Measurements from ENCODE around the gene SLC34A3.

Gene SLC34A3

DNA sequence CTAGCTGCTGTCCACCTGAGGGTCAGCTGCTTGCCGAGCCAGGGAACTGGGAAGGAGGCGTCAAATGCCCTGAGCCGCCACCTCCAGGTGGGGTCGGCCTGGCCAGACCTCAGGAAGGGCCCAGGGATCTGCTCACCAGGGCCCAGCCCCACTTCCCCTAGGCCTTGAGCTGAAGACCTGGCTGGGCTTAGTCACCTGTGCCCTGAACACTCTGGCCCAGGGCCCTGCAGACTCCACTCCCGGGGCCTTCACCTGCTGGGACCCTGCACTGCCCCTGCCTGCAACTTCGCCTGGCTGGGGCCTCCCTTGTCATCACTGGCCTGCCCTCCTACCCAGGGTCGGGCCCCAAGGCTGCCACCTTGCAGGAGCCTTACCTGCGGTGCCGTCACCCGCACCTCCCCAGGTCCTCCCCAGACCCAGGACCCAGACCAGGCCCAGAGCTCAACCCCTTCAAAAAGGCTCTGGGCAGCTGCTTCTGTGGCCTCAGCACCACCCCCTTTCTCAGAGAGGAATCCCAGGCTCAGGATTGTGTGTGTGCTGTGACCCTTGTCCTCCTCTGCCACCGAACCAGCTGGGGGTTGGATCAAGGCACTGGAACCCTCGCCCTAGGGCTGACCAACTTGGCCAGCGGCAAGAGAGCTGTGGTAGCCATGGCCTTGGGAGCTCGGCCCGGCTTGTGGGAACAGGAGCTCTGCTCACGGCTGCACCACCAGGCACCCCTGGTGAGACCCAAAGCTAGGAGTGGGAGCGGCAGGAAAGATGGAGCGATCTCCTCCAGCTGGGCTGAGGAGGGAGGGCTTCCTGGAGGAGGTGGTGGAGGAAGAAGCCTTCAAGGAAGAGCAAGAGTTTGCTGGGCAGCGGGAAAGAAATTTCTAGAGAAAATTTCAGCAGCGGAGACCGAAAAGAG lies 23.3 kb downstream of the SLC34A3 start:
- no peak for DNase-seq (ENCODE audit: extremely low spot score)
- no peak for TF ChIP-seq LEF1 (IDR thresholded peaks at IDR 0.05; ENCODE audit: borderline replicate concordance)
- TF ChIP-seq, protein P1, sequence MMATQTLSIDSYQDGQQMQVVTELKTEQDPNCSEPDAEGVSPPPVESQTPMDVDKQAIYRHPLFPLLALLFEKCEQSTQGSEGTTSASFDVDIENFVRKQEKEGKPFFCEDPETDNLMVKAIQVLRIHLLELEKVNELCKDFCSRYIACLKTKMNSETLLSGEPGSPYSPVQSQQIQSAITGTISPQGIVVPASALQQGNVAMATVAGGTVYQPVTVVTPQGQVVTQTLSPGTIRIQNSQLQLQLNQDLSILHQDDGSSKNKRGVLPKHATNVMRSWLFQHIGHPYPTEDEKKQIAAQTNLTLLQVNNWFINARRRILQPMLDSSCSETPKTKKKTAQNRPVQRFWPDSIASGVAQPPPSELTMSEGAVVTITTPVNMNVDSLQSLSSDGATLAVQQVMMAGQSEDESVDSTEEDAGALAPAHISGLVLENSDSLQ (IDR thresholded peaks at IDR 0.05), result no peak
- TF ChIP-seq BHLHE40 (IDR thresholded peaks at IDR 0.05; ENCODE audit: borderline replicate concordance), result no peak
- no peak for TF ChIP-seq CTBP1 (IDR thresholded peaks at IDR 0.05; ENCODE audit: borderline replicate concordance)
- TF ChIP-seq L3MBTL2 (conservative IDR thresholded peaks at IDR 0.05), result no peak
- TF ChIP-seq SP1 (IDR thresholded peaks at IDR 0.05), result no peak
- TF ChIP-seq FOXA1 (IDR thresholded peaks at IDR 0.05), result no peak
- no peak for TF ChIP-seq FOXK2 (IDR thresholded peaks at IDR 0.05)
- no peak for TF ChIP-seq SUZ12 (IDR thresholded peaks at IDR 0.05)
- no peak for TF ChIP-seq TARDBP (IDR thresholded peaks at IDR 0.05)
- TF ChIP-seq ARNT (IDR thresholded peaks at IDR 0.05), result no peak
- no peak for TF ChIP-seq ZNF384 (IDR thresholded peaks at IDR 0.05)
- no peak for TF ChIP-seq FOXM1 (IDR thresholded peaks at IDR 0.05; ENCODE audit: borderline replicate concordance)
- CTCF ChIA-PET, result interaction anchor here (0.5 to 1.9 kb wide), 3 partner anchors 17 to 119 kb away, joined by 3 to 9 read pairs (median 3); no protein-coding TSS in a partner anchor
- POLR2A ChIA-PET, result interaction anchor here (0.6 to 8.8 kb wide), 8 partner anchors 10 to 168 kb away, joined by 3 to 90 read pairs (median 6); partner anchors contain the start of genes NRARP and TUBB4B

GRCh38 chr9:137254624-137255447 lies 24.1 kb downstream of the SLC34A3 start, which contains the start of gene NELFB:
Gene NELFB, plus strand, starts transcription at chr9:137255327.
- peak; percentile 96 for DNase-seq (ENCODE audit: extremely low spot score)
- no peak for TF ChIP-seq BHLHE40 (IDR thresholded peaks at IDR 0.05; ENCODE audit: borderline replicate concordance)
- peak; percentile 83 for TF ChIP-seq ARNT (IDR thresholded peaks at IDR 0.05)
- peak; percentile 33; the same call in 1 of the 2 replicates for TF ChIP-seq L3MBTL2 (conservative IDR thresholded peaks at IDR 0.05)
- peak; percentile 75; the same call in 1 of the 2 replicates for TF ChIP-seq FOXM1 (IDR thresholded peaks at IDR 0.05; ENCODE audit: borderline replicate concordance)
- POLR2A ChIA-PET, result interaction anchor here (0.6 to 8.8 kb wide), 8 partner anchors 11 to 47 kb away, joined by 3 to 90 read pairs (median 6); partner anchors contain the start of genes NRARP and TUBB4B
- CTCF ChIA-PET, result interaction anchor here (1.9 kb wide), 1 partner anchor 18 kb away, joined by 9 read pairs; no protein-coding TSS in a partner anchor

- no peak for TF ChIP-seq FOXA1 (IDR thresholded peaks at IDR 0.05)
- TF ChIP-seq, protein P1 (IDR thresholded peaks at IDR 0.05), result no peak
- TF ChIP-seq SUZ12 (IDR thresholded peaks at IDR 0.05), result no peak
- no peak for TF ChIP-seq FOXM1 (IDR thresholded peaks at IDR 0.05; ENCODE audit: borderline replicate concordance)
- no peak for TF ChIP-seq TARDBP (IDR thresholded peaks at IDR 0.05)
- TF ChIP-seq L3MBTL2 (conservative IDR thresholded peaks at IDR 0.05), result no peak
- TF ChIP-seq FOXK2 (IDR thresholded peaks at IDR 0.05), result no peak
- TF ChIP-seq SP1 (IDR thresholded peaks at IDR 0.05), result no peak
- TF ChIP-seq LEF1 (IDR thresholded peaks at IDR 0.05; ENCODE audit: borderline replicate concordance), result no peak
- TF ChIP-seq NFRKB (IDR thresholded peaks at IDR 0.05), result no peak
- TF ChIP-seq CTBP1 (IDR thresholded peaks at IDR 0.05; ENCODE audit: borderline replicate concordance), result no peak
- TF ChIP-seq ZNF384 (IDR thresholded peaks at IDR 0.05), result no peak
- no peak for TF ChIP-seq ELF4 (IDR thresholded peaks at IDR 0.05)
- no peak for TF ChIP-seq ARNT (IDR thresholded peaks at IDR 0.05)
- no peak for TF ChIP-seq BHLHE40 (IDR thresholded peaks at IDR 0.05; ENCODE audit: borderline replicate concordance)
- no peak for TF ChIP-seq HDGF (IDR thresholded peaks at IDR 0.05; ENCODE audit: borderline replicate concordance)
- POLR2A ChIA-PET, result interaction anchor here (0.6 to 8.8 kb wide), 6 partner anchors 12 to 168 kb away, joined by 3 to 90 read pairs (median 4); partner anchors contain the start of genes NOXA1 and TUBB4B
- peak; percentile 77 for DNase-seq (ENCODE audit: extremely low spot score)
- CTCF ChIA-PET, result interaction anchor here (1.1 kb wide), 1 partner anchor 15 kb away, joined by 3 read pairs; no protein-coding TSS in a partner anchor
Measured at GRCh38 chr9:137255448-137256114, 24.9 kb downstream of the SLC34A3 start.

GRCh38 chr9:137256362-137256761 lies 25.7 kb downstream of the SLC34A3 start:
- no peak for DNase-seq (ENCODE audit: extremely low spot score)
- TF ChIP-seq FOXM1 (IDR thresholded peaks at IDR 0.05; ENCODE audit: borderline replicate concordance) (no peak), NFRKB (IDR thresholded peaks at IDR 0.05) (no peak), FOXA1 (IDR thresholded peaks at IDR 0.05) (no peak), ELF4 (IDR thresholded peaks at IDR 0.05) (no peak), SP1 (IDR thresholded peaks at IDR 0.05) (no peak), FOXK2 (IDR thresholded peaks at IDR 0.05) (no peak), LEF1 (IDR thresholded peaks at IDR 0.05; ENCODE audit: borderline replicate concordance) (no peak), SUZ12 (IDR thresholded peaks at IDR 0.05) (no peak), ARNT (IDR thresholded peaks at IDR 0.05) (no peak), CTBP1 (IDR thresholded peaks at IDR 0.05; ENCODE audit: borderline replicate concordance) (no peak), BHLHE40 (IDR thresholded peaks at IDR 0.05; ENCODE audit: borderline replicate concordance) (no peak), ZNF384 (IDR thresholded peaks at IDR 0.05) (no peak), TARDBP (IDR thresholded peaks at IDR 0.05) (no peak), L3MBTL2 (conservative IDR thresholded peaks at IDR 0.05) (no peak)
- TF ChIP-seq, protein P1 (IDR thresholded peaks at IDR 0.05), result no peak
- CTCF ChIA-PET, result interaction anchor here (0.8 to 1.1 kb wide), 2 partner anchors 16 to 227 kb away, joined by 3 read pairs; no protein-coding TSS in a partner anchor
- POLR2A ChIA-PET, result interaction anchor here (0.7 to 8.8 kb wide), 5 partner anchors 14 to 167 kb away, joined by 3 to 90 read pairs (median 4); partner anchors contain the start of genes NOXA1 and TUBB4B
